ENCODE results near the gene CCDC24. TPM values are rescaled to one million over a fixed set of nuclear protein-coding genes. Genes with fewer than 3 reads are reported as not detected.

CCDC24 gene
- total and polyA plus RNA-seq, 9 of the 15 experiments (the other 6 are each of a cell fraction or from before 2014, with no cell fraction given) = 0.31 to 4.5 (median 1.5) TPM

- TF ChIP-seq MBD1 (CRISPR knock-in tag; IDR thresholded peaks at IDR 0.05) (no peak), ZNF347 (CRISPR knock-in tag; IDR thresholded peaks at IDR 0.05; ENCODE audit: low read depth) (no peak), GABPB2 (CRISPR knock-in tag; conservative IDR thresholded peaks at IDR 0.05) (no peak), CLOCK (CRISPR knock-in tag; IDR thresholded peaks at IDR 0.05; ENCODE audit: borderline replicate concordance) (no peak), SMARCA4 (IDR thresholded peaks at IDR 0.05) (peak; percentile 96), HINFP (tag; conservative IDR thresholded peaks at IDR 0.05; ENCODE audit: low read depth) (0 out of 2 replicates have a peak, but pooled peaks have one; percentile 12), RERE (CRISPR knock-in tag; IDR thresholded peaks at IDR 0.05; ENCODE audit: borderline replicate concordance) (no peak), HDAC1 (IDR thresholded peaks at IDR 0.05) (peak in 1 of 2 experiments; percentile 98; a peak in 2 of 4 replicates), NCOA2 (IDR thresholded peaks at IDR 0.05; ENCODE audit: partially characterized antibody in 2 of 2) (no peak), ZFX (CRISPR knock-in tag; IDR thresholded peaks at IDR 0.05) (no peak), KLF6 (CRISPR knock-in tag; IDR thresholded peaks at IDR 0.05; ENCODE audit: borderline replicate concordance) (no peak), ZFP30 (CRISPR knock-in tag; IDR thresholded peaks at IDR 0.05; ENCODE audit: borderline replicate concordance) (no peak), PCBP1 (IDR thresholded peaks at IDR 0.05; ENCODE audit: low read depth, low read length, poor library complexity, severe bottlenecking) (no peak)
- TF ChIP-seq, protein P1, sequence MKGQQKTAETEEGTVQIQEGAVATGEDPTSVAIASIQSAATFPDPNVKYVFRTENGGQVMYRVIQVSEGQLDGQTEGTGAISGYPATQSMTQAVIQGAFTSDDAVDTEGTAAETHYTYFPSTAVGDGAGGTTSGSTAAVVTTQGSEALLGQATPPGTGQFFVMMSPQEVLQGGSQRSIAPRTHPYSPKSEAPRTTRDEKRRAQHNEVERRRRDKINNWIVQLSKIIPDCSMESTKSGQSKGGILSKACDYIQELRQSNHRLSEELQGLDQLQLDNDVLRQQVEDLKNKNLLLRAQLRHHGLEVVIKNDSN (CRISPR knock-in tag; IDR thresholded peaks at IDR 0.05) = no peak
Observed at GRCh38 chr1:44044071-44044801, 52.8 kb downstream of the CCDC24 start (continued).
